HG02840 (cell line): Measurements from ENCODE around the gene IL31RA.
"Not testable (repeated sequence)": the region's sequence is repeated elsewhere in the genome, so short reads cannot be mapped to it uniquely, and the experiment has no call there.

Experiments
- ATAC-seq: cut with Tn5 transposase; IDR thresholded peaks from one replicate; pipeline ENCODE4 v1.9.1; 2021; ENCODE audit warnings: mild to moderate bottlenecking, moderate library complexity, moderate number of reproducible peaks; ENCODE audit not compliant: unreplicated experiment, low FRiP score

Gene IL31RA

DNA sequence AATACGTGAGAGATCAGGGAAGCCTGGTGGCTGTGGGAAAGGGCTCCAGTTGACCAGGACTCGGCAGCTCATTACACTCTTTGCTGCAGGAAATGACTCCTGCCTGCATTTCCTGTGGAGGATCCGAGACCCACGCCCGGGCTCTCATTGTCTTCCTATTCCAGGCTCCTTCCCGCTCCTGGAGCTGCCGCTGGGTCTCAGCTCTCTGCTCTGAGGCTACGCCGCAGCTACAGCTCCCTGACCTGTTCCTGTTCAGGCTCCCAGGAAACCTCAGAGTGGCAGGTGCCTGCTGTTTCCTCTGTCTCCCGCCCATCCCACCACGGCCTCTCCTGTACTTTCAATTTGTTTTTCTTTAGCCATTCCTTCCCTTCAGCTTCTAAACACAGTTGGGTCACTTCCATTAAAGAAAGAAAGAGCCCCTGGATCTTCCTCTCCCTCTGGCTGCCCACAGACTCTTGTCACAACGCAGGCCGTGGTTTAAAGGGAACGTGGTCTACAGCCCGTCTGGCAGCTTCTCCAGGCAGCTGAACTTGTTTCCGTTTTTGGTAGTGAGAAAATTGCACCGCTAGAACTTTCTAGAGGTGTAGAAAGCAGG lies 72.1 kb downstream of the IL31RA start:
- no peak for ATAC-seq

DNA sequence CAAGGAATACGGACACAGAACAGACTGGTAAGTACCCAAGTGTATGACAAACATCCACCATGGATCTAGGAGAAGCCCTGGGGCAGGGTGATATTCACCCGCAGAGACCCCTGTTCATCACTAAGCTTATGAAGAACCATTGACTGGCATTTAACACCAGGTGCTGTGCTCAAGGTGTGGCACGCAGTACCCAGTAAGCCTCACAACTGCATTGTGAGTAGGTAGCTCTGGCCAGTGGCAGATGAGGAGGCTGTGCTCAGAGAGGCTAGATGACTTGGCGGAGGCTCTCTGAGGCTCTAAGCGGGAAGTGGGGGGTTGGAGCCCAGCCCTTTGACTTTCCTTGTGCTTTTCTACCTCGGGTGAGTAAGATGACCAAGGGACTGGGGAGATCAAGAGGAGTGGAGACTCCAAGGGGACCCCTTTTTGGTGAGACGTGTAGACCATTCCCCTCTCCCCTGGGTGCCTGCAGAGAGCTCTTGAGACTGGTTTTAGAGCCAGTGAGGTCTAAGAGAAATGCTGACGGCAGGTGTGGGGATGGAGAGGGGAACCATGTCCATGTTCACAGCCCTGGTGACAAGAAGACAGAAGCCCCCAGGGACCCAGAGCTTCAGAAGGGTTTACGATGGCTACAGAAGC lies 72.8 kb downstream of the IL31RA start:
- ATAC-seq: no peak

DNA sequence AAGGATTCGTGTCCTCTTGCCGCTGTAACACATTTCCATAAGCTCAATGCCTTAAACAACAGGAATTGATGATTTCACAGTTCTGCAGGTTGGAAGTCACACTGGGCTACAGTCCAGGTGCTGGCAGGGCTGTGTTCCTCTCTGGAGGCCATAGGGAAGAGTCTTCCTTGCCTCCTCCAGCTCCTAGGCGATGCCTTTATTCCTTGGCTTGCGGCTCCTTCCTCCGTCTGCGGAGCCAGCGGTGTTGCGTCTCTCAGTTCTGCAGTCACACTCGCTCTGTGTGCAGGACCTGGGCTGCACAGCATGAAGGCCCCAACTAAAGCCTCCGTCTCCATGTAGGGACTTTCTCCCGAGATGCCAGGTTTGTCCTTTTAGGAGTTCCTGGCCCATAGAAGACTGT lies 73.6 kb downstream of the IL31RA start:
- no peak for ATAC-seq

DNA sequence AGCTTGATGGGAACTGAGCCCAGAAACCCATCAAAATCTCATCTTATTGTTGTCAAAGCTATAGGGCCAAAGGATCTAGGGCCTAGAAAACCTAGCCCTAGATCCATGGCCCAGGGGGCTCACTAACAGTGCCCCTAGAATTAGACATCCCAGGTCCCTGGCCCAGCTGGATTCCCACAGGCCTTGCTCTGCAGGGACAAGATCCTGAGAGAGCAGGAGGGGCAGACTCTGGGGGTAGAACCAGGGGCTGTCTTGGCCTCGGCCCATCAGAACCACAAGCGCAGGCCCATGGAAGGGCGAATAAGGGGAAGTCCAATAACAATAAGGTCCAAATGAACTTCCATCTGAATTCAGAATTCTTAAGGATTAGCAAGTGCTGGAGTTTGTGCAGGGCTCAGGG lies 74.0 kb downstream of the IL31RA start:
- no peak for ATAC-seq

DNA sequence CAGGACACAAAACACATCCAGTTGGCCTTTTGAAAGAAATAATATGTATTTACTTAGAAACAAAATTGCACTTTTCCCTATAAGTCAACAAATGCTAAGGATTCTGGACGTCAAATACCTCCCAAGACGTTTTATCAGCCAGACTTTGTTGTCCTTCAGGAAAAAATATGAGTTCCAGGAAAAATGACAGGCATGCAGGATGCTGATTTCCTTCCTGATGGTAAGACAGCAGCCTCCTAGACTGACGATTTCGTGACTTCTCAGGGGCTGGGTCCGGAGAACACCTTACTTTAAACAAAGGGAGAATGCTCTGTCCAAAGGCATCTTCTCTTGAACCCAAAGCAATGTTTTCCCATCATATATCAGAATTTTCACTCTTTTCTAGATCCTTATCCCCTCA lies 74.6 kb downstream of the IL31RA start:
- ATAC-seq: no peak

DNA sequence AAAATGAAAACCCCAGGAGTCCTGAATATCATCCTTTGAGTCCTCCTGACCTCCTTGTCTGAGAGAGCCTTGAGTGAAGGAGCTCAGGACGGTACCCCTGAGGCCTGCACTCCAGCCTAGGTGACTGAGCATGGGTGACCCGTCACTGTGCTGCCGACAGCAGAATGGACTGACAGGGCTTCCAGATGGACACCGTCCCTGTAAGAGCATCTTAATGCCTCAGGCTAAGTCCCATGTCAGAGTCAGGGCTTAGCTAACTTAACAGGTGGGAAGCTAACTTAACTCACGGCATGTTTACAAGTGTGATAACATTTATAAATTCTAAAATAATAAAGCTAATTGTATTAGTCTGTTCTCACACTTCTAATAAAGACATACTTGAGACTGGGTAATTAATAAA lies 75.3 kb downstream of the IL31RA start:
- ATAC-seq: no peak

DNA sequence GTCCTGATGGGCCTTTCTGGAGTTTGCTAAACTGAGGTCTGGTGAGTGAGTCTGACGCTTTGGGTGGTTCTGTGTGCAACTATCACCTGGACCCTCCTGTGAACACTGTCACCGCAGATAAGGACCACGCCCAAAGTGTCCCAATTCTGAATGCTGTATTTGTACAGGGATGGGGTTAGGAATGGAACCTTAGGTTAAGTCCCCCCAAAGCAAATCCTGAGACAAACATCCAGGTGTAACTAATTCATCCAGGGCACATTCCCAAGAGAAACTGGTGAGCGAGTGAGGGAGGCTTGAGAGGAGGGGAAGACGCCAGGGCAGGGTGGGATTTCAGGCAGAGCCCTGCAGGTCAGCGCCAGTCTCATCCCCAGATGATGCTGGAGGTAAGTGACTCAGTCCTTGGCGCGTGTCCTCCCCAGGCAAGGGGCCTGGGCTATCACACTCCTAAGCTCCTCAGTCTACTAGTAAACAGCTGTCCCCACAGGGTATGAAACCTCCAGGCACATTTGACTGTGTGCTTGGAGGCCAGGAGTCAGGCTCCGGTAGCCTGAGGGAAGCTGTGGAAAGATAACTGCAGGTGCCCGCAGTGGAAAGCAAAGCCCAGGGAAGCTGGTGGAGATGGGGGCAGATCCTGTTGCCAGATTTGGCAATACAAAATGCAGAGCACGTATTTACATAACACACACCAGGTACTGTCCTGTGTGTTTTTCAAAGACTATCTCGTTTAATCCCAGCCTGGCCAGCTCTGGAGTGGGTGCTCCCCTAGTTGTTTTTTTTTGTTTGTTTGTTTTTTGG lies 76.9 kb downstream of the IL31RA start:
- no peak for ATAC-seq

DNA sequence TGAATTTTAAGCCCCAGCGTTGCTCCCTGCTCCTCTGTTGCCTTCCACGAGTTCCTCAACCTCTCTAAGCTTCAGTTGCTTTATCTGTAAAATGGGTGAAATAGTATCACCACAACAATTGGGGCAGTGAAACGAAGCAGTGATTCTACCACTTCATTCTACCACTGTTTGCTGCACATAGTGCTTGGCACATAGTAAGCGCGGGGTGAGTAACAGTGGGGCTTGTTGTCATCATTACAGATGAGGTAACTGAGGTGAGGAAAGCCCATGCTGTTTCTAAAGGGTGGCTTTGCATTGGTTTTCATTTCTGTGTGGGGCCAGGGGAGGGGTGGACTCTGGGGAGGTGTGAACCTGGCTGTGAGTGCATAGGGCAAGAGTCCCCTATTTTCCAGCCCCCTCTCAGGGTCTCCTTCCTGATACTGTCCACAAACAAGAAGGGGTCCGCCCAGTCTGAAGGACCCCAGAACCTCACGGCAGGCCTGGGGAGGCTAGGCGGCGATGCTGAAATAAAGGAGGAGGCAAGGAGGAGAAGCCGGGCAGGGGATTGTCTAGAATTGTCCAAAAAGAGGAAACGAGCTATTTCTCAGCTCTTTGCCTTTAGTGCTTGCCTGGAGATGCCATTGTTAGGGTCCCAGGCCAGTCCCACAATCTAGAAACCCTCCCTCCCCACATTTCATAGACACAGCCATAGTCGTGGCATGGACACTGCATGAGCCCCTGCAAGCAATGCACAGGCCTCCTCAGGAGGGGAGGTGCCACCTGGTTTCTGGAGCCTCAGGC lies 78.1 kb downstream of the IL31RA start:
- ATAC-seq: no peak

DNA sequence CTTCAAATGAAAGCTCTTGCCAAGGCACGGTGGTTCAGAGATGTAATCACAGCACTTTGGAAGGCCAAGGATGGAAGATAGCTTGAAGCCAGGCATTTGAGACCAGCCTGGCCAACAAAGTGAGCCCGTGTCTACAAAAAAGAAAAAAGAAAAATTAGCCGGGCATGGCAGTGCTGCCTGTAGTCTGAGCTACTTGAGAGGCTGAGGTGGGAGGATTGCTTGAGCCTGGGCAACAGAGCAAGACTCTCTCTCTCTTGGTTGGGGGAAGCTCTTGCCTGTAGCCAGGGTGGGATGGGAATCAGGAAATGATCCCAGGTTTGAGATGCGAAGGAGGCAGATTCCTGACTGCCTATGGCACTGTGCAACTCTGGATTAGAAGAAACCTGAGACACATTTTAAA lies 81.5 kb downstream of the IL31RA start:
- no peak for ATAC-seq

DNA sequence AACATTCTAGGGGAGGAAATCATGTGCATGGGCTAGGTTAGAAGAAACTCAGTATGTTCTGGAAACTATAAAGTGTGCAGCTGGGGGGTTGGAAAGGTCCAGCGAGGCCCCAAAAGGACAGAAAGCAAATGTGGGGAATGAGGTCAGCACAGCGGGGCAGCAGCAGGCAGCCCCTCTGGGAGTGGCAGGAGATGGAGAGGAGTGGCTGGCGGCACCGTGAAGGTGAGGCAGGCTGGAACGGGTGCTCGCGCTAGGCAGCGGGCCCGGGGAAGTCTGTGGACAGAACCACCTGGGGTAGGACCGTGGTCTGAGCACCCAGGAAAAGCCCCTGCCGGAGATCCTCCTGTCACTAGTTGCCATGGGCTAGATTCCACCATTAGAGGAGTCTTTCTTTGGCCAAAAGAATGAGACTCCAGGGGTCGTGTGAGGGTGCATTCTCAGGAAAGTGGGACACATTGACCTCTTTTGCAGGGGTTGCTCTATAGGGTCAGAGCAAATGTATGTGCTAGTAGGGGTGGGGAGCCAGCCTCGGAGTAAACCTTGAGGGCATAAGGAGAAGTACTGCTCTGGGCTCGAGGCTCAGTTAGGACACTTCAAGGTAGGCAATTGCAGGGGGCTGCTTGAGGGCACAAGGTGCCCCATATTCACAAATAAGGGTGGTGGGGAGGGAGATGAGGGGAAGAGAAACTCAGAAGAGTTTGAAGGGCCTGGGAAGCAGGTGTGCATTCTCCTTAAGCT lies 82.4 kb downstream of the IL31RA start:
- ATAC-seq: no peak

DNA sequence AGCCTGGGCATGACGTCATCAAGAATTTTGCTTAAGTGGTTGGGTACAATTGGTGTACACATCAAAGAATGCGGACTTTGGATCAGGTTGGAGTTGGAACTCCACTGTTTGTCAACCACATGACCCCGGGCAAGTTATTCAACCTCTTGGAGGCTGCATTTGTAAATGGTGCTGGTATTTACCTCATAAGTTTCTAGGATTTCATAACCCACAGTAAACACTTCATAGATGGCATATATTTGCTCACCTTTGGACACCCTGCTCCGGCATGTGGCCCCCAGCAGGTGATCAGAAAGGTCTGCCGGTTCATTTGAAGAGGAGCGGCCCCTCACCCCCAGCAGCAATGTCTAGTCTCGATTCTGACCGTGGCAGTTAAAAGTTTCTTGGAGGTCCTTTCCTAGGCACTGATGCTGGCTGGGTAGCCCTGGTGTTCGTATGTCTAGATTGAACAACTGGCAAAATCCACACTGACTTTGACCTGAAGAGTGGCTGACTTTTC lies 83.0 kb downstream of the IL31RA start:
- ATAC-seq: no peak

DNA sequence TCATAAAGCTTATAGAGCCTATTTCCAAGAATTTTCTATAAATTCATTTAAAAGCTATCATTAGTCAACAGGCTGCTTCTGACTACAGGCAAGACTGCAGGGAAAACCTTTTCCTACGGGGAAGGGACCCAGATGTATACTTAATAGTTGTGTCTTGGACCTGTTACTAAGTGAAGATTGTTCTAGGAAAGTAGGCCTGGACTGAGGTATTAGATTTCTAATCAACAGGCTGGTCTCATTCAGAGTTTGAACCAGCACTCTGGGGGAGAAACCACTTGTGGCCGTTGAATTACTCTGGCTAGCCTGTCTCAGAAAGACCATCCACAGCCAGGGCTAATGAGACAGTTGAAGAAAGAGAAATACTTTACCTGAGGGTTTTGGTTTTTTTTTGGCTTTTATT lies 83.6 kb downstream of the IL31RA start:
- ATAC-seq: no peak

DNA sequence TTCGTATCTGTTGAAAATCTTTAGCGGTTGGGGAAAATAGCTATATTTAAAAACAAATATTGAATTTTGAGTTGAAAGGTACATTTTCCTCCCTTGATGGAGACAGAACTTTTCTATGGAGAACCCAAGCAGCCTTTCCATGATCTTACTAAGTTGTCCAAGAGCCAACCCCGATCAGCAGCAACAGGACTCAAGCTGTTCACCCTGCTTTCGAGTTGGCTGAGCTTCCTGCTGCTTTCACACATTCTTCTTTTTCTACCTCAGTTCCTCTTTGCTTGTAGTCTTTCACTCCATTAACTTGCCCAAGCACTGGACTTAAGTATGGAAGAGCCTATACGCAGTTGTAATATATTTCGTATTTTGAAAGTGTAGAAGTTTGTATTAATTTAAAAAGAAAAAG lies 84.2 kb downstream of the IL31RA start:
- ATAC-seq: no peak

DNA sequence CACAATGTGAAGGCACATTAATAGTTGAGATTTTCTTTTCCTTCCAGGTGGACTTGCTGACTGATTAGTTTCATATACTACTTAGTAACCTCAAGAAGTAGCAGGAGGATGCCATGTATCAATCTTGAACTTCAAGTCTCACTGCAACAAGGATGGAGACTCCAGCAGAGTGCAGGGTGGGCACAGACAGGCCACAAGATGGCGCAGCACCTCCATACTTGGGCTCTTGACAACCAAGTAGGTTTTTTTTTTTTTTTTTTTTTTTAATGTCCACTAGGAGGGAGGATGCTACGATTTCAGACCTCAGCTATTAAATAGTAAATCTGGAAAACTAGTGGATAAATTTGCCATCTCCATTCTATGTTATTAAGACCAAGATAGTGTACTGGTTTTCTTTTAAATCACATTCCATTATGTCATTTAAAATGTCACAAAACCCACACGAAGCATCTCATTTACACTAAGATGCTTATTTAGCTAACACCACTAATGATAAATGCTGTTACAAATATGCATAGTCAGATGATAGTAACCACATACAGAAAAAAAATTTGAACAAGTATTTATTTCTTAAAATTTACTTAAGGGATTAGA lies 85.0 kb downstream of the IL31RA start:
- peak; percentile 69 for ATAC-seq

DNA sequence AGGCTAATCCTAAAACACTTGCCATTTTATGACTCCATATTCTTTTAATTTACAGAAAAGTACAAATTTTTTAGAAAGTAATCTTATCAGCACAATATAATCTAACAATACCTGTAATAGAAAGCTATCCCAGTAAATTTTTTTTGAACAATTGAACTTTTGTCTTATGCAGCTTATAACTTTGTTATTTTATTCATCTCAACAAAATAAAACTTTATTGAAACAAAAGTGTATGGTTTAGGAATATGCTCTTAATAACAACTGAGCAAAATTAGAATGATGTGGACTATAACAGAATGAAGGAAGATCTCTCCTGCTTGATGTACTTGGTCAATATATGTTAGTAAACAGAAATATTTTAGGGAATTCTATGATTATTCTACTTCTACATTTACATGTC lies 86.4 kb downstream of the IL31RA start:
- ATAC-seq: not testable (repeated sequence)

DNA sequence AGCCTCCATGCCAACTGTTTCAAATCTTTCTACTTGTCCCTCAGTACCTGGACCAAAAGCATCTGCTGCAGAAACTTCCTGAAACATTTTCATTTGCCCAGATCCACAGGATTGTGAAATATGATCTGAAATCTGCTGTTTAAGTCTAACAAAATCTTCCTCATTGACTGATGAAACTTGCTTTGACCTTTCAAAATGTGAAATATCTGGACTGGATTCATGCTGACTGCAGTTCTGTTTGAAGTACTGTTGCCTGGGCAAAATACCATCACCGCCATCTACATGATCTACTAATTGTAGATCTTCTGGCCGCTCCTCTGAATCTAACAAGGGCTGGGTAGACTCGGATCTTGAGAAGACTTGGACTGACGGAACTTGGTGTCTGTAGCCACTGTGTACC lies 90.0 kb downstream of the IL31RA start:
- not testable (repeated sequence) for ATAC-seq

DNA sequence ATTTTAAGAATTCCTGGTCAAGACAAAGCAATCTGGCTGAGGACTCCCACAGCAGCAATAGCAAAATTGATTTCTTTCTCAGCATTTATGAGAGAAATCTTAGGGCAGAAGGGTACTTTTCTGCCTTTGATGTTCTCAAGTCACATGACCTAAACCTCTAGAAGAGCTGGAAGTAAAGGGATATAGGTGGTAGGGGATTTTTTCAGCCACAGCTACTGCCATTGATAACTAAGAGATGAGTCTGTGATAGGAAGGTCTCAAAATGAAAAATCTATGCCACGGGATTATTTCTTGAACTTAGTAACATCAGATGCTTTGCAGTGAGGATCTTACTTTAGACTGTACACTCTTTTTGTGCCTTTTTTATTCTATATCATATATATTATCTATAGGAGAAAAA lies 108.1 kb downstream of the IL31RA start:
- no peak for ATAC-seq

DNA sequence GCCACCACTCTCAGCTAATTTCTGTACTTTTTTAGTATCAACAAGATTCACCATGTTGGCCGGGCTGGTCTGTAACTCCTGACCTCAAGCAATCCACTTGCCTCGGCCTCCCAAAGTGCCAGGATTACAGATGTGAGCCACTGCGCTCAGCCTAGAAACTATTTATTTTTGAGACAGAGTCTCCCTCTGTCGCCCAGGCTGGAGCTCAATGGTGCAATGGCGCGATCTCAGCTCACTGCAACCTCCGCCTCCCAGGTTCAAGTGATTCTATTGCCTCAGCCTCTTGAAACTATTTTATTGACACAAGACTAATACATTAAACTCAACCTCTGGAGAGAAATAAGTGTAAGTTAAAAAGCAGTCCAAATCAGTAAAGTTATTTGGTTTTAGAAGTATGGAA lies 109.6 kb downstream of the IL31RA start:
- no peak for ATAC-seq

DNA sequence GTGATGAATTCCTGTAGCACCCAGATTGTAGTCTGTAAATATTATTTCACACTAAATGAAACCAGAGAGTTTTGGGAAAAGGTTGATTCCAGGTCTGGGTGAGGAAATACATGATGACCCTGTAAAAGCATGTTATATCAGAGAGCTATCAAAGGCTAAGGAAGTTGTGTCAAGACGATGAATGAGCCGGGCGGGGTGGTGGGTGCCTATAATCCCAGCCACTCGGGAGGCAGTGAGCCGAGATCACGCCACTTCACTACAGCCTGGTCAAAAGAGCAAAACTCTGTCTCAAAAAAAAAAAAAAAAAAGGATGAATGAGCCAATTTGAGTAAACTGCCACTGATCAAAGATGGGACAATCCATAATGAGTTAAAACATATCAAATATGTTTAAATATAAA lies 114.4 kb downstream of the IL31RA start:
- ATAC-seq: no peak

DNA sequence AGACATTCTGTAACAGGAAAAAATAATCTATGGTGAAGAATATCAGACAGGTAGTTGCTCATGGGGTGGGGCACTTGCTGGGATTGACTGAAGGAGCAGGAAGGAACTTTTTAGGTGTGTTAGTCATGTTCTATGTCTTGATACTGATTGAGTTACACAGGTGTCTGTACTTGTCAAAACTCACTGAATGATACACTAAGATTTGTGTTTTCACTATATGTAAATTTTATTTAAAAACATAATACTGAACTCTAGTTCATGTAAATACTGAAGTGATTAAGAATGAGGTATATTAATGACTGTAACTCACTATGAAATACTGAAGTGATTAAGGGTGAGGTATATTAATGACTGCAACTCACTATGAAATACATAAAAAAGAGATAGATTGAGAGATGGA lies 115.1 kb downstream of the IL31RA start:
- no peak for ATAC-seq
